Endothelial cell of umbilical vein (primary cell): ENCODE measurements around the gene GUCY2D. TPM values are rescaled to one million over a fixed set of nuclear protein-coding genes. Genes with fewer than 3 reads are reported as not detected.

Source experiments
- BruUV-seq: library from RNA; stranded (reverse); fragments of 400-500 nt; replicated peaks from 2 replicates; lab custom pipeline; 2021; lab: Mats Ljungman, UMichigan
- CTCF ChIA-PET: fragments of 300-600, 350-600 bp; sonication (Branson Sonifier 250); formaldehyde crosslinking; loops from one replicate; lab custom pipeline; 2021; ENCODE audit warnings: antibody characterized with exemption, inconsistent platforms; lab: Charles Lee
- POLR2A ChIA-PET: fragments of 300-600, 350-600 bp; sonication (Branson Sonifier 250); formaldehyde crosslinking; loops from one replicate; lab custom pipeline; 2021; ENCODE audit warnings: antibody characterized with exemption, inconsistent platforms; lab: Charles Lee
- DNase-seq: peaks from one replicate; pipeline ENCODE4 v3.0.0-alpha.2; 2011; ENCODE audit warnings: low read depth, low spot score
- FAIRE-seq: peaks from 2 replicates; lab custom pipeline; 2011; peaks lifted over from hg19 to GRCh38; lab: Jason Lieb, UNC
- H2AFZ ChIP-seq: 2 replicates; pipeline ENCODE4 v1.6.0; 2012; ENCODE audit warnings: low read depth, low read length, control low read depth, inconsistent platforms
- H3K27ac ChIP-seq: 2 replicates; pipeline ENCODE4 v1.5.1; 2011; ENCODE audit warnings: low read depth, mild to moderate bottlenecking, control low read depth, low read length, moderate library complexity; ENCODE audit not compliant: insufficient read depth
- H3K27me3 ChIP-seq, 2 experiments: 2 replicates each; pipeline versions ENCODE4 v1.6.0 to v1.6.1; 2011; ENCODE audit warnings: low read length in 2 of 2, mixed read lengths in 1 of 2; ENCODE audit not compliant: control insufficient read depth in 2 of 2, insufficient read depth in 2 of 2
- H3K36me3 ChIP-seq, 2 experiments: 2 replicates in 1 of 2; 3 replicates in 1 of 2; pipeline ENCODE4 v1.5.1; 2011; ENCODE audit warnings: low read length in 2 of 2, mild to moderate bottlenecking in 1 of 2, moderate library complexity in 1 of 2; ENCODE audit not compliant: control insufficient read depth in 2 of 2, insufficient read depth in 2 of 2; ENCODE audit errors: extremely low read depth in 1 of 2
- H3K4me1 ChIP-seq: 3 replicates; pipeline ENCODE4 v1.5.1; 2011; ENCODE audit warnings: mild to moderate bottlenecking, low read length; ENCODE audit not compliant: control insufficient read depth, insufficient read depth; ENCODE audit errors: extremely low read depth
- H3K4me2 ChIP-seq: 2 replicates; pipeline ENCODE4 v1.6.1; 2011; ENCODE audit warnings: low read length, control low read depth, mixed read lengths; ENCODE audit not compliant: insufficient read depth
- H3K4me3 ChIP-seq, 3 experiments: fragments of 200-600 bp in 1 of 3; sonication (generic), shearing (Covaris generic) in 1 of 3; replicated peaks in 1 of 3; 2 replicates each; pipeline ENCODE4 v1.5.1; 2011 to 2016; ENCODE audit warnings: control low read depth in 3 of 3, low read length in 3 of 3, mild to moderate bottlenecking in 2 of 3, inconsistent platforms in 1 of 3, low read depth in 1 of 3, moderate library complexity in 1 of 3; ENCODE audit not compliant: insufficient read depth in 1 of 3
- H3K79me2 ChIP-seq: 2 replicates; pipeline ENCODE4 v1.6.0; 2012; ENCODE audit warnings: low read length, inconsistent platforms; ENCODE audit not compliant: control insufficient read depth, insufficient read depth
- H3K9ac ChIP-seq: replicated peaks from 2 replicates; pipeline ENCODE3; 2011; ENCODE audit warnings: low read length, control low read depth; ENCODE audit not compliant: insufficient read depth; ENCODE audit errors: extremely low read depth
- H3K9me1 ChIP-seq: replicated peaks from 3 replicates; pipeline ENCODE4 v1.6.0; 2011; ENCODE audit warnings: mild to moderate bottlenecking, low read length; ENCODE audit not compliant: control insufficient read depth, insufficient read depth; ENCODE audit errors: extremely low read depth
- H3K9me3 ChIP-seq: replicated peaks from 2 replicates; pipeline ENCODE4 v1.5.1; 2012; ENCODE audit warnings: low read length, inconsistent platforms; ENCODE audit not compliant: control insufficient read depth, insufficient read depth
- H4K20me1 ChIP-seq: replicated peaks from 2 replicates; pipeline ENCODE3; 2011; ENCODE audit warnings: mild to moderate bottlenecking, low read length; ENCODE audit not compliant: control insufficient read depth, insufficient read depth; ENCODE audit errors: extremely low read depth
- EZH2 ChIP-seq: IDR thresholded peaks from 2 replicates; pipeline ENCODE4 v1.6.1; 2012; ENCODE audit warnings: borderline replicate concordance, low read depth, mild to moderate bottlenecking, moderate library complexity, low read length, inconsistent platforms; ENCODE audit not compliant: severe bottlenecking
- FOS ChIP-seq: IDR thresholded peaks from 2 replicates; pipeline ENCODE4 v1.6.1; 2011; ENCODE audit warnings: mild to moderate bottlenecking, low read length, moderate library complexity, borderline replicate concordance; ENCODE audit not compliant: insufficient read depth
- GATA2 ChIP-seq: IDR thresholded peaks from 2 replicates; pipeline ENCODE4 v1.7.0; 2011; ENCODE audit warnings: low read depth, mild to moderate bottlenecking, moderate library complexity, mixed read lengths, low read length; ENCODE audit not compliant: insufficient read length, insufficient read depth
- JUN ChIP-seq: IDR thresholded peaks from 2 replicates; pipeline ENCODE4 v1.6.1; 2011; ENCODE audit warnings: borderline replicate concordance, low read depth; ENCODE audit not compliant: insufficient read length, insufficient read depth
- MYC ChIP-seq: IDR thresholded peaks from one replicate; pipeline ENCODE4 v1.6.1; 2011; ENCODE audit warnings: mild to moderate bottlenecking, low read depth, low read length
- POLR2A ChIP-seq: IDR thresholded peaks from 2 replicates; pipeline ENCODE4 v1.6.1; 2012; ENCODE audit warnings: low read depth, mild to moderate bottlenecking, control low read depth, low read length
- POLR2AphosphoS5 ChIP-seq: IDR thresholded peaks from 2 replicates; pipeline ENCODE4 v1.6.1; 2012; ENCODE audit warnings: low read depth, mild to moderate bottlenecking, control low read depth, low read length, moderate library complexity; ENCODE audit not compliant: insufficient read depth
- dilution Hi-C: fragments of 300-500 bp; cut with MboI; formaldehyde crosslinking; loops from one replicate; pipeline ENCODE4 v1.15.0; 2019; ENCODE audit warnings: low sequenced_read_pairs; ENCODE audit not compliant: extremely low pct_ligation_motif_present
- intact Hi-C: fragments of 100-400 bp; cut with micrococcal nuclease; formaldehyde crosslinking; loops from one replicate; pipeline ENCODE4 v1.10.0; 2022
- polyA plus RNA-seq, 4 experiments: library from polyadenylated mRNA; depleted of rRNA in 3 of 4; stranded (reverse) in 3 of 4; unstranded in 1 of 4; fragments of >200 nt; gene quantifications; 2 replicates each; pipeline versions ENCODE4 v1.2.1 to v1.2.3, GENCODE V29; 2011 to 2012; ENCODE audit warnings: missing spikeins in 1 of 4
- total RNA-seq: library from RNA; stranded (reverse); gene quantifications from 2 replicates; pipeline ENCODE4 v1.2.3, GENCODE V29; 2021
- TF ChIP-seq, protein P1 (sequence below): IDR thresholded peaks from 2 replicates; pipeline ENCODE4 v1.6.1; 2011; ENCODE audit not compliant: insufficient read depth, insufficient read length
- TF ChIP-seq, protein P2 (sequence below), 2 donors: IDR thresholded peaks; 1 replicate in 1 of 2; 2 replicates in 1 of 2; pipeline ENCODE4 v1.5.1; 2011; ENCODE audit warnings: low read length in 2 of 2, mild to moderate bottlenecking in 2 of 2, moderate library complexity in 2 of 2, control low read depth in 1 of 2, inconsistent platforms in 1 of 2, low read depth in 1 of 2; ENCODE audit not compliant: insufficient read depth in 1 of 2; ENCODE audit errors: extremely low read depth in 1 of 2

Gene GUCY2D
- total and polyA plus RNA-seq, 2 donors (not counting 3 experiments of a cell fraction or from before 2014, with no cell fraction given): not detected

DNA sequence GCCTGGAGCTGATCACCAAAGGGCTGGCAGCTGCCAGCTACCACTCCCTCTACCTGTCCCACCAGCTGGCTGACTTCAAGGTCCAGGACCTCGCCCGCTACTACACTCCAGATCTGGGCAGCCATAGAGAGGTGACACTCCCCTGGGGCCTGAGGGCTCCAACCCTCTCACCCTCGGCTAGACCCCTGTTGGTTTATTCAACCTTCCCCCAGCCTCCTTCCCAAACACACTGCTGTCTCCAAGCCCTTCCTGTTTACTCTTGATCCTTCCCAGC is 67.1 kb downstream of the GUCY2D start:
- H3K9me3 ChIP-seq: no peaks in the 10 kb centered on the region
- no peaks in the 10 kb centered on the region for H3K4me1 ChIP-seq
- no peak overlapping the region for H3K4me2 ChIP-seq
- H3K4me3 ChIP-seq: no peak overlapping the region
- ChIA-PET POLR2A (no interaction called here), CTCF (interaction anchor here (1.4 to 4.7 kb wide), 5 partner anchors 10 to 40 kb away, joined by 3 to 73 read pairs (median 9); no protein-coding TSS in a partner anchor)
- no peak overlapping the region for H3K9ac ChIP-seq
- no peaks in the 10 kb centered on the region for H3K36me3 ChIP-seq
- TF ChIP-seq, protein P1, sequence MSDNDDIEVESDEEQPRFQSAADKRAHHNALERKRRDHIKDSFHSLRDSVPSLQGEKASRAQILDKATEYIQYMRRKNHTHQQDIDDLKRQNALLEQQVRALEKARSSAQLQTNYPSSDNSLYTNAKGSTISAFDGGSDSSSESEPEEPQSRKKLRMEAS: no peak
- TF ChIP-seq EZH2: no peak
- no peak for TF ChIP-seq POLR2A
- TF ChIP-seq POLR2AphosphoS5: no peak
- no peak for TF ChIP-seq JUN
- TF ChIP-seq, protein P2, sequence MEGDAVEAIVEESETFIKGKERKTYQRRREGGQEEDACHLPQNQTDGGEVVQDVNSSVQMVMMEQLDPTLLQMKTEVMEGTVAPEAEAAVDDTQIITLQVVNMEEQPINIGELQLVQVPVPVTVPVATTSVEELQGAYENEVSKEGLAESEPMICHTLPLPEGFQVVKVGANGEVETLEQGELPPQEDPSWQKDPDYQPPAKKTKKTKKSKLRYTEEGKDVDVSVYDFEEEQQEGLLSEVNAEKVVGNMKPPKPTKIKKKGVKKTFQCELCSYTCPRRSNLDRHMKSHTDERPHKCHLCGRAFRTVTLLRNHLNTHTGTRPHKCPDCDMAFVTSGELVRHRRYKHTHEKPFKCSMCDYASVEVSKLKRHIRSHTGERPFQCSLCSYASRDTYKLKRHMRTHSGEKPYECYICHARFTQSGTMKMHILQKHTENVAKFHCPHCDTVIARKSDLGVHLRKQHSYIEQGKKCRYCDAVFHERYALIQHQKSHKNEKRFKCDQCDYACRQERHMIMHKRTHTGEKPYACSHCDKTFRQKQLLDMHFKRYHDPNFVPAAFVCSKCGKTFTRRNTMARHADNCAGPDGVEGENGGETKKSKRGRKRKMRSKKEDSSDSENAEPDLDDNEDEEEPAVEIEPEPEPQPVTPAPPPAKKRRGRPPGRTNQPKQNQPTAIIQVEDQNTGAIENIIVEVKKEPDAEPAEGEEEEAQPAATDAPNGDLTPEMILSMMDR (IDR thresholded peaks at IDR 0.05; ENCODE audit: extremely low read depth in 1 of 2, insufficient read depth in 1 of 2, low read depth in 1 of 2, low read length in 2 of 2): no peak
- no peak for TF ChIP-seq GATA2
- no peak for TF ChIP-seq FOS
- no peak for TF ChIP-seq MYC
- no peaks in the 10 kb centered on the region for H4K20me1 ChIP-seq
- intact Hi-C loops (no loop called here), dilution Hi-C loops (no loop called here)
- FAIRE-seq (no peak), DNase-seq (no peak)
- H3K9me1 ChIP-seq: no peaks in the 10 kb centered on the region
- H3K79me2 ChIP-seq: no peaks in the 10 kb centered on the region
- peaks cover 35 to 40% of the 10 kb centered on the region in 2 experiments for H3K27me3 ChIP-seq
- no peak overlapping the region for H2AFZ ChIP-seq
- BruUV-seq: no TSS peak
- no peak overlapping the region for H3K27ac ChIP-seq

Other genes with a start within 250 kb of the GUCY2D start
- gene KDM6B, start 168.4 kb upstream of the GUCY2D start, total RNA-seq: 17.8 and 19.2 TPM in 2 replicates
- gene KDM6B, start 168.4 kb upstream of the GUCY2D start, polyA plus RNA-seq: 1.8 and 2.0 TPM in 2 replicates
- 39.2 and 53.4 TPM in 2 replicates for gene TMEM88, start 147.5 kb upstream of the GUCY2D start, total RNA-seq
- gene TMEM88, start 147.5 kb upstream of the GUCY2D start, polyA plus RNA-seq: 165 and 185 TPM in 2 replicates
- gene NAA38, start 145.1 kb upstream of the GUCY2D start, total RNA-seq: 119 TPM in 2 replicates
- gene NAA38, start 145.1 kb upstream of the GUCY2D start, polyA plus RNA-seq: 267 and 363 TPM in 2 replicates
- 16.8 and 18.1 TPM in 2 replicates for gene CYB5D1, start 144.6 kb upstream of the GUCY2D start, total RNA-seq
- 7.7 and 9.4 TPM in 2 replicates for gene CYB5D1, start 144.6 kb upstream of the GUCY2D start, polyA plus RNA-seq
- gene CHD3, start 113.8 kb upstream of the GUCY2D start, total RNA-seq: 185 and 189 TPM in 2 replicates
- 102 and 108 TPM in 2 replicates for gene CHD3, start 113.8 kb upstream of the GUCY2D start, polyA plus RNA-seq
- 0.58 TPM in 2 replicates for gene RNF227, start 86.3 kb upstream of the GUCY2D start, total RNA-seq
- gene RNF227, start 86.3 kb upstream of the GUCY2D start, polyA plus RNA-seq: 0.76 TPM in 2 replicates
- gene KCNAB3, start 72.8 kb upstream of the GUCY2D start, total RNA-seq: 2.4 and 4.2 TPM in 2 replicates
- 1.3 and 2.1 TPM in 2 replicates for gene KCNAB3, start 72.8 kb upstream of the GUCY2D start, polyA plus RNA-seq
- gene TRAPPC1, start 70.7 kb upstream of the GUCY2D start, total RNA-seq: 139 and 146 TPM in 2 replicates
- 250 and 272 TPM in 2 replicates for gene TRAPPC1, start 70.7 kb upstream of the GUCY2D start, polyA plus RNA-seq
- 45.0 and 47.2 TPM in 2 replicates for gene CNTROB, start 70.4 kb upstream of the GUCY2D start, total RNA-seq
- 24.9 and 27.8 TPM in 2 replicates for gene CNTROB, start 70.4 kb upstream of the GUCY2D start, polyA plus RNA-seq
- gene ALOX15B, start 36.4 kb downstream of the GUCY2D start, total RNA-seq: not detected in 2 replicates
- gene ALOX15B, start 36.4 kb downstream of the GUCY2D start, polyA plus RNA-seq: not detected in 2 replicates
- gene ALOX12B, start 85.1 kb downstream of the GUCY2D start, total RNA-seq: not detected in 2 replicates
- not detected in 2 replicates for gene ALOX12B, start 85.1 kb downstream of the GUCY2D start, polyA plus RNA-seq
- gene ALOXE3, start 115.9 kb downstream of the GUCY2D start, total RNA-seq: not detected in 2 replicates
- 0.01 TPM in 1 of 2 replicates, not detected in the other for gene ALOXE3, start 115.9 kb downstream of the GUCY2D start, polyA plus RNA-seq
- gene HES7, start 121.5 kb downstream of the GUCY2D start, total RNA-seq: 0.51 TPM in 1 of 2 replicates, not detected in the other
- 0.19 and 0.33 TPM in 2 replicates for gene HES7, start 121.5 kb downstream of the GUCY2D start, polyA plus RNA-seq
- gene PER1, start 149.8 kb downstream of the GUCY2D start, total RNA-seq: 32.1 and 36.5 TPM in 2 replicates
- 12.1 and 13.6 TPM in 2 replicates for gene PER1, start 149.8 kb downstream of the GUCY2D start, polyA plus RNA-seq
- gene VAMP2, start 160.3 kb downstream of the GUCY2D start, total RNA-seq: 31.7 and 35.9 TPM in 2 replicates
- gene VAMP2, start 160.3 kb downstream of the GUCY2D start, polyA plus RNA-seq: 28.7 and 38.0 TPM in 2 replicates
- gene TMEM107, start 173.8 kb downstream of the GUCY2D start, total RNA-seq: 20.0 and 20.4 TPM in 2 replicates
- gene TMEM107, start 173.8 kb downstream of the GUCY2D start, polyA plus RNA-seq: 31.6 and 36.9 TPM in 2 replicates
- 8.3 and 9.0 TPM in 2 replicates for gene BORCS6, start 187.6 kb downstream of the GUCY2D start, total RNA-seq
- gene BORCS6, start 187.6 kb downstream of the GUCY2D start, polyA plus RNA-seq: 8.0 and 9.7 TPM in 2 replicates
- 104 and 107 TPM in 2 replicates for gene AURKB, start 208.0 kb downstream of the GUCY2D start, total RNA-seq
- 67.8 and 69.2 TPM in 2 replicates for gene AURKB, start 208.0 kb downstream of the GUCY2D start, polyA plus RNA-seq
- 49.9 and 53.2 TPM in 2 replicates for gene CTC1, start 245.4 kb downstream of the GUCY2D start, total RNA-seq
- 36.3 and 38.3 TPM in 2 replicates for gene CTC1, start 245.4 kb downstream of the GUCY2D start, polyA plus RNA-seq
- gene PFAS, start 246.7 kb downstream of the GUCY2D start, total RNA-seq: 84.1 and 108 TPM in 2 replicates
- 31.4 and 34.1 TPM in 2 replicates for gene PFAS, start 246.7 kb downstream of the GUCY2D start, polyA plus RNA-seq